Lower leg skin (tissue), 4 donors: ENCODE results near the gene DGKQ. TPM values are rescaled to one million over a fixed set of nuclear protein-coding genes. Genes with fewer than 3 reads are reported as not detected.

Source experiments
- DNase-seq, 2 donors: peaks; one replicate each; pipeline ENCODE4 v3.0.0-alpha.2; 2019; ENCODE audit warnings: low spot score in 2 of 2
- H3K4me3 ChIP-seq: fragments of 200-600 bp; sonication (generic); 2 replicates; pipeline ENCODE4 v1.5.1; 2017; ENCODE audit warnings: mild to moderate bottlenecking, low read depth; ENCODE audit not compliant: poor library complexity, severe bottlenecking
- CTCF ChIP-seq, 3 donors: fragments of 450-650 bp; IDR thresholded peaks; one replicate each; pipeline ENCODE4 v1.5.1; 2016; ENCODE audit warnings: antibody characterized with exemption in 3 of 3, mild to moderate bottlenecking in 3 of 3, moderate library complexity in 2 of 3
- POLR2A ChIP-seq, 2 donors: fragments of 450-650 bp; IDR thresholded peaks; one replicate each; pipeline ENCODE4 v1.6.1; 2016 to 2017; ENCODE audit warnings: antibody characterized with exemption in 2 of 2, mild to moderate bottlenecking in 1 of 2, moderate library complexity in 1 of 2
- WGBS, 2 donors: methylation state at CpG; one replicate each; pipeline ENCODE4 v1.1.5; 2018; 5-methylcytosine and 5-hydroxymethylcytosine counted together
- intact Hi-C: fragments of 100-400 bp; cut with DNase I; formaldehyde crosslinking; loops from one replicate; pipeline ENCODE4 v1.15.0; 2023; ENCODE audit warnings: low total_unique reads
- total RNA-seq, 4 donors: library from RNA; depleted of rRNA; stranded (reverse); fragments of >200 nt; gene quantifications; one replicate each; pipeline ENCODE4 v1.1.0, GENCODE V29; 2016

The DGKQ gene
- total RNA-seq, 4 donors from 2014 or later, result 18.4 to 30.7 (median 22.4) TPM

- TF ChIP-seq CTCF (IDR thresholded peaks at IDR 0.05), result no peak
- TF ChIP-seq POLR2A (IDR thresholded peaks at IDR 0.05), result no peak
- intact Hi-C loops, result no loop called here
- H3K4me3 ChIP-seq, result no peak overlapping the region
- no peak for DNase-seq
- WGBS, 2 donors, result 66 to 71% methylated on average over 17 to 25 of the region's 25 CpGs
These were observed 19.1 kb upstream of the DGKQ start for GRCh38 chr4:992297-993110.

- no peak overlapping the region for H3K4me3 ChIP-seq
- WGBS, 2 donors, result 92% methylated on average over 37 to 42 of the region's 50 CpGs
- DNase-seq, result no peak
- intact Hi-C loops, result no loop called here
- TF ChIP-seq POLR2A (IDR thresholded peaks at IDR 0.05) (no peak), CTCF (IDR thresholded peaks at IDR 0.05) (no peak)
These were observed 18.3 kb upstream of the DGKQ start for GRCh38 chr4:991451-992296.

- WGBS, 2 donors, result 93 to 94% methylated on average over 18 to 26 of the region's 26 CpGs
- intact Hi-C loops, result no loop called here
- H3K4me3 ChIP-seq, result no peak overlapping the region
- DNase-seq, result no peak
- TF ChIP-seq POLR2A (IDR thresholded peaks at IDR 0.05) (no peak), CTCF (IDR thresholded peaks at IDR 0.05) (no peak)
These were observed 17.5 kb upstream of the DGKQ start for GRCh38 chr4:990746-991367.

- H3K4me3 ChIP-seq, result no peak overlapping the region
- 97% methylated on average over 45 to 55 of the region's 58 CpGs for WGBS, 2 donors
- TF ChIP-seq POLR2A (IDR thresholded peaks at IDR 0.05), result no peak
- TF ChIP-seq CTCF (IDR thresholded peaks at IDR 0.05), result no peak
- intact Hi-C loops, result no loop called here
- DNase-seq, result no peak
These were observed 16.5 kb upstream of the DGKQ start for GRCh38 chr4:989722-990471.
